HG02571 (cell line): ENCODE measurements around the gene NAA10.

ENCODE experiments used
- ATAC-seq: cut with Tn5 transposase; IDR thresholded peaks from one replicate; pipeline ENCODE4 v1.9.1; 2021; ENCODE audit warnings: mild to moderate bottlenecking, moderate library complexity; ENCODE audit not compliant: unreplicated experiment

The NAA10 gene

GRCh38 chrX:153885968-153886903, 48.6 kb downstream of the NAA10 start, which contains the start of gene L1CAM:
Gene L1CAM, minus strand, starts transcription at chrX:153886173. Its CDS starts 10,337 bp downstream, at chrX:153875836.
- no peak for ATAC-seq

GRCh38 chrX:153885208-153885787, 49.5 kb downstream of the NAA10 start:
- no peak for ATAC-seq

GRCh38 chrX:153884590-153884989, 50.2 kb downstream of the NAA10 start:
- ATAC-seq: no peak

- ATAC-seq: no peak
Observed at GRCh38 chrX:153884136-153884535, 50.7 kb downstream of the NAA10 start.

GRCh38 chrX:153883163-153883843, 51.5 kb downstream of the NAA10 start:
- no peak for ATAC-seq

GRCh38 chrX:153882557-153882956, 52.3 kb downstream of the NAA10 start:
- no peak for ATAC-seq

- ATAC-seq: no peak
Observed at GRCh38 chrX:153882086-153882498, 52.7 kb downstream of the NAA10 start.

- no peak for ATAC-seq
Observed at GRCh38 chrX:153881281-153881680, 53.6 kb downstream of the NAA10 start.

- no peak for ATAC-seq
Observed at GRCh38 chrX:153880440-153880815, 54.4 kb downstream of the NAA10 start.

- ATAC-seq: no peak
Observed at GRCh38 chrX:153879741-153880439, 54.9 kb downstream of the NAA10 start.
